Right lobe of liver (tissue), 4 donors: Measurements from ENCODE around the gene RUVBL2.
"Not testable (repeated sequence)": the region's sequence is repeated elsewhere in the genome, so short reads cannot be mapped to it uniquely, and the experiment has no call there.

Experiments used
- CTCF ChIP-seq, 4 donors: fragments of 200-600 bp in 3 of 4; fragments of 450-650 bp in 1 of 4; IDR thresholded peaks; one replicate each; pipeline versions ENCODE4 v1.5.1 to v1.8.0; 2016 to 2022; ENCODE audit warnings: antibody characterized with exemption in 4 of 4, mild to moderate bottlenecking in 2 of 4
- POLR2A ChIP-seq: fragments of 450-650 bp; IDR thresholded peaks from one replicate; pipeline ENCODE4 v1.6.1; 2017; ENCODE audit warnings: antibody characterized with exemption, mild to moderate bottlenecking
- donor health status: DM: no; HTN: no; CAD: no.
- donor health status: DM: no; HTN: no; CAD: no.
- donor health status: DM: no; HTN: yes; CAD: no.

- not testable (repeated sequence) for TF ChIP-seq CTCF (IDR thresholded peaks at IDR 0.05); POLR2A
Observed at GRCh38 chr19:49028686-49029085, 35.0 kb downstream of the RUVBL2 start.
